ENCODE data around the gene FGD3. TPM values are rescaled to one million over a fixed set of nuclear protein-coding genes. Genes with fewer than 3 reads are reported as not detected.

Gene FGD3
- polyA plus RNA-seq, 1 experiment, result not detected

- Histone ChIP-seq H3K36me3 (ENCODE audit: control insufficient read depth, insufficient read depth, low read length) (no peaks in the 10 kb centered on the region), H3K4me3 (ENCODE audit: low read depth, low read length) (no peak overlapping the region), H3K27me3 (ENCODE audit: control insufficient read depth, insufficient read depth, low read length) (no peaks in the 10 kb centered on the region; the same call in 1 of the 2 replicates)
- ChIA-PET POLR2A (no interaction called here), CTCF (interaction anchor here (0.7 to 3.0 kb wide), 13 partner anchors 9 to 301 kb away, joined by 3 to 24 read pairs (median 4); no protein-coding TSS in a partner anchor)
- DNase-seq (ENCODE audit: low read depth), result no peak
- TF ChIP-seq CTCF (IDR thresholded peaks at IDR 0.05; ENCODE audit: insufficient read depth, low read depth, low read length), result no peak
These were observed 57.2 kb downstream of the FGD3 start for GRCh38 chr9:93004561-93004960.

GRCh38 chr9:93005876-93006275, 58.6 kb downstream of the FGD3 start:
- Histone ChIP-seq H3K27me3 (ENCODE audit: control insufficient read depth, insufficient read depth, low read length) (no peaks in the 10 kb centered on the region; the same call in 1 of the 2 replicates), H3K4me3 (ENCODE audit: low read depth, low read length) (no peak overlapping the region), H3K36me3 (ENCODE audit: control insufficient read depth, insufficient read depth, low read length) (no peaks in the 10 kb centered on the region)
- TF ChIP-seq CTCF (IDR thresholded peaks at IDR 0.05; ENCODE audit: insufficient read depth, low read depth, low read length), result no peak
- DNase-seq (ENCODE audit: low read depth), result no peak
- CTCF ChIA-PET, result interaction anchor here (0.9 to 2.2 kb wide), 2 partner anchors 12 to 103 kb away, joined by 3 to 6 read pairs; no protein-coding TSS in a partner anchor
- POLR2A ChIA-PET, result no interaction called here

- CTCF ChIA-PET, result no interaction called here
- POLR2A ChIA-PET, result no interaction called here
- no peak for TF ChIP-seq CTCF (IDR thresholded peaks at IDR 0.05; ENCODE audit: insufficient read depth, low read depth, low read length)
- Histone ChIP-seq H3K36me3 (ENCODE audit: control insufficient read depth, insufficient read depth, low read length) (no peaks in the 10 kb centered on the region), H3K4me3 (ENCODE audit: low read depth, low read length) (no peak overlapping the region), H3K27me3 (ENCODE audit: control insufficient read depth, insufficient read depth, low read length) (no peaks in the 10 kb centered on the region; the same call in 1 of the 2 replicates)
- no peak for DNase-seq (ENCODE audit: low read depth)
These were observed 60.3 kb downstream of the FGD3 start for GRCh38 chr9:93007529-93008058.

GRCh38 chr9:93008457-93008856, 61.1 kb downstream of the FGD3 start:
- CTCF ChIA-PET, result no interaction called here
- TF ChIP-seq CTCF (IDR thresholded peaks at IDR 0.05; ENCODE audit: insufficient read depth, low read depth, low read length), result no peak
- no peak for DNase-seq (ENCODE audit: low read depth)
- Histone ChIP-seq H3K36me3 (ENCODE audit: control insufficient read depth, insufficient read depth, low read length) (no peaks in the 10 kb centered on the region), H3K4me3 (ENCODE audit: low read depth, low read length) (no peak overlapping the region), H3K27me3 (ENCODE audit: control insufficient read depth, insufficient read depth, low read length) (no peaks in the 10 kb centered on the region; the same call in 1 of the 2 replicates)
- POLR2A ChIA-PET, result no interaction called here

GRCh38 chr9:93009337-93010015, 62.2 kb downstream of the FGD3 start:
- no peak for TF ChIP-seq CTCF (IDR thresholded peaks at IDR 0.05; ENCODE audit: insufficient read depth, low read depth, low read length)
- DNase-seq (ENCODE audit: low read depth), result no peak
- no peaks in the 10 kb centered on the region for H3K36me3 ChIP-seq (ENCODE audit: control insufficient read depth, insufficient read depth, low read length)
- ChIA-PET POLR2A (no interaction called here), CTCF (interaction anchor here (0.7 to 1.3 kb wide), 3 partner anchors 9 to 433 kb away, joined by 3 read pairs; no protein-coding TSS in a partner anchor)
- no peak overlapping the region for H3K4me3 ChIP-seq (ENCODE audit: low read depth, low read length)
- H3K27me3 ChIP-seq (ENCODE audit: control insufficient read depth, insufficient read depth, low read length), result no peaks in the 10 kb centered on the region
